Heart right ventricle (tissue), 16 donors: Measurements from ENCODE around the gene PHF1. TPM values are rescaled to one million over a fixed set of nuclear protein-coding genes. Genes with fewer than 3 reads are reported as not detected.

Experiments
- ATAC-seq, 8 donors: fragments of 200-7000 bp; cut with Tn5 transposase; one replicate each; pipeline ENCODE4 v1.9.1; 2020; ENCODE audit warnings: mild to moderate bottlenecking in 8 of 8, moderate library complexity in 8 of 8, moderate number of reproducible peaks in 1 of 8
- DNase-seq, 2 donors: peaks; one replicate each; pipeline ENCODE4 v3.0.0-alpha.2; 2020
- H3K27ac ChIP-seq, 10 donors: fragments of 200-600 bp; sonication (generic) in 2 of 10; one replicate each; pipeline versions ENCODE4 v1.5.0 to v1.8.0; 2020 to 2022; ENCODE audit warnings: mild to moderate bottlenecking in 3 of 10
- H3K27me3 ChIP-seq, 7 donors: fragments of 200-600 bp; one replicate each; pipeline ENCODE4 v1.8.0; 2021 to 2022; ENCODE audit warnings: mild to moderate bottlenecking in 2 of 7
- H3K36me3 ChIP-seq, 9 donors: fragments of 200-600 bp; sonication (generic) in 1 of 9; one replicate each; pipeline versions ENCODE4 v1.5.0 to v1.8.0; 2020 to 2022; ENCODE audit warnings: mild to moderate bottlenecking in 2 of 9
- H3K4me1 ChIP-seq, 9 donors: fragments of 200-600 bp; sonication (generic) in 1 of 9; one replicate each; pipeline versions ENCODE4 v1.5.0 to v1.8.0; 2020 to 2022; ENCODE audit warnings: mild to moderate bottlenecking in 4 of 9
- H3K4me3 ChIP-seq, 10 donors: fragments of 200-600 bp; sonication (generic) in 2 of 10; one replicate each; pipeline versions ENCODE4 v1.5.0 to v1.8.0; 2020 to 2022; ENCODE audit warnings: mild to moderate bottlenecking in 7 of 10, moderate library complexity in 2 of 10
- H3K9me3 ChIP-seq, 11 donors: fragments of 200-600 bp in 10 of 11; sonication (generic) in 2 of 11; one replicate each; pipeline versions ENCODE4 v1.5.0 to v1.8.0; 2013 to 2022; ENCODE audit warnings: mild to moderate bottlenecking in 2 of 11, control low read depth in 1 of 11, moderate library complexity in 1 of 11
- CTCF ChIP-seq, 9 donors: fragments of 200-600 bp; sonication (generic) in 2 of 9; IDR thresholded peaks; one replicate each; pipeline versions ENCODE4 v1.5.0 to v1.8.0; 2021 to 2022; ENCODE audit warnings: antibody characterized with exemption in 9 of 9, mild to moderate bottlenecking in 5 of 9, moderate library complexity in 1 of 9
- WGBS, 2 donors: extraction: QIAGEN DNeasy Blood & Tissue Kit; methylation state at CpG; one replicate each; pipeline ENCODE4 v1.1.7; 2013; ENCODE audit warnings: inconsistent platforms in 1 of 2; 5-methylcytosine and 5-hydroxymethylcytosine counted together
- intact Hi-C, 10 donors: fragments of 100-400 bp; cut with DNase I; formaldehyde crosslinking; loops; one replicate each; pipeline versions ENCODE4 v1.11.1 to v1.14.2; 2022
- polyA plus RNA-seq, 2 donors: library from polyadenylated mRNA; stranded (reverse); fragments of 200-250 nt; gene quantifications; one replicate each; pipeline ENCODE4 v1.2.3, GENCODE V29; 2013
- total RNA-seq, 10 donors: library from RNA; stranded (reverse); fragmentation: NEBNext Ultra II Directional in 3 of 10; extraction: Animal tissue kit (Norgen Biotek cat#: 25700) in 3 of 10; gene quantifications; one replicate each; pipeline versions ENCODE4 v1.2.1 to v1.2.4, GENCODE V29; 2021 to 2023
- donor health status: Arrhythmogenic right ventricular cardiomyopathy.
- donor health status: ischemic (EF 13 %, LVEDD 7.1; RV severe dilation, severe dysfunction).
- donor health status: healthy with polysubstance abuse.
- donor health status: DM: no; HTN: yes; CAD: no.
- donor health status: DM: no; HTN: no; CAD: no.
- donor health status: ischemic (EF 25% LVEDD 6.9; RV normal size, moderate dysfunction).
- donor health status: ischemic (EF 25% LVEDD 5.7; RV mildly dilated, moderate dysfunction).
- donor health status: healthy.
- donor health status: DM: yes; HTN: yes; CAD: no.
- donor health status: Ischemic cardiomyopathy.
- donor health status: ischemic (EF 35%, LVEDD 5.7; RV mildly dilated, moderate dysfunction).
- donor health status: nonischemic (EF 11% LVEDD 7.7; RV severe dilation, severe dysfunction).
- donor health status: DM: yes; HTN: yes; CAD: no.
- donor health status: PGD.
- donor health status: ischemic (EF 29% LVEDD 5.4; RV normal size, mild dysfunction).
- donor health status: nonischemic (EF 23%, LVEDD 6.1; RV moderate dilation, normal function).

Gene PHF1
- total and polyA plus RNA-seq, 12 donors: 36.2 to 125 (median 51.0) TPM

DNA sequence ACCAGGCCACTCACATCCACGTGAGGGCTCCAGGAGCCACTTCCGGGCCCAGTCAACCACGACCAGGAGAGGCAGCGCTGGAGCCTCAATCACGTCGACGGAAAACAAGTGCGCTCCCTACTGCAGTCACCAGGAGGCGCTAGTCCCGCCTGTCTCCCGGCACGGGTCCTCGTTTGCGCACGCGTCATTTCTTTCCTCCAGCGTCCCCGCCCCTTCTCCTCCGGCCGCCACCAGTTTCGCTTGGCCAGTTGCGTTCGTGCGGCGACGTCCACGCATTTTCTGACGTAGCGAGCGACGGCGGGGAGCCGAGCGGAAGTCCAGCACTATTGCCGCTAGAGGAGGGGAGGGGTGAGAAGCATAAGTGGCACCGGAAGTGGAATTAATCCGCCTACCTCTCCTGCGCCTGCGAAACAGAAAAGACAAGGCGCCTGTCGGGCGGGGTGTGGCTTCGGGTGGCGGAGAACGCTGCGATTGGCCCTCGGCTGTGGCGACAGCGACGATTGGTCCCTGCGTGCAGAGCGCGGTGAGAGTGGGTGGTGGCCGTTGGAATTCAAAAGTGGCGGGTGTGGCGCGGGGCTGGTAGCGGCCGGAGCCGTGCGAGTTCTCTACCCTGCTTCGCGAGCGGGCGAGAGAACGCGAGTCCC, 19.4 kb upstream of the PHF1 start, which contains the start of gene KIFC1:
TSS of gene KIFC1 (plus strand) at position 546 of the 644 bp plus-strand sequence. CDS start 163 bp downstream, outside the sequence.
- peak within 1 kb of the TSS; percentile 26 to 93 (median 86) for H3K27ac ChIP-seq
- DNase-seq (peak; percentile 99), ATAC-seq (peak; percentile 98 to 99 (median 98))
- H3K9me3 ChIP-seq: no peaks in the 10 kb centered on the region
- 0% methylated on average over 67 of the region's 67 CpGs for WGBS, 2 donors
- no peaks in the 10 kb centered on the region for H3K36me3 ChIP-seq
- intact Hi-C loops: loop anchor here in 5 of 10 donors (1.0 to 10.0 kb wide), 8 partner anchors 19 to 183 kb away; partner anchors contain the start of genes PHF1 (in 1 of the 5) and ZBTB9 (in 1 of the 5)
- no peaks in the 10 kb centered on the region for H3K27me3 ChIP-seq
- H3K4me1 ChIP-seq: peaks cover 6 to 41% (median 9%) of the 10 kb centered on the region in 9 donors
- H3K4me3 ChIP-seq: peak within 1 kb of the TSS in 9 of 10 donors; percentile 42 to 76 (median 59)
- peak; percentile 91 to 100 (median 99) for TF ChIP-seq CTCF (IDR thresholded peaks at IDR 0.05)

DNA sequence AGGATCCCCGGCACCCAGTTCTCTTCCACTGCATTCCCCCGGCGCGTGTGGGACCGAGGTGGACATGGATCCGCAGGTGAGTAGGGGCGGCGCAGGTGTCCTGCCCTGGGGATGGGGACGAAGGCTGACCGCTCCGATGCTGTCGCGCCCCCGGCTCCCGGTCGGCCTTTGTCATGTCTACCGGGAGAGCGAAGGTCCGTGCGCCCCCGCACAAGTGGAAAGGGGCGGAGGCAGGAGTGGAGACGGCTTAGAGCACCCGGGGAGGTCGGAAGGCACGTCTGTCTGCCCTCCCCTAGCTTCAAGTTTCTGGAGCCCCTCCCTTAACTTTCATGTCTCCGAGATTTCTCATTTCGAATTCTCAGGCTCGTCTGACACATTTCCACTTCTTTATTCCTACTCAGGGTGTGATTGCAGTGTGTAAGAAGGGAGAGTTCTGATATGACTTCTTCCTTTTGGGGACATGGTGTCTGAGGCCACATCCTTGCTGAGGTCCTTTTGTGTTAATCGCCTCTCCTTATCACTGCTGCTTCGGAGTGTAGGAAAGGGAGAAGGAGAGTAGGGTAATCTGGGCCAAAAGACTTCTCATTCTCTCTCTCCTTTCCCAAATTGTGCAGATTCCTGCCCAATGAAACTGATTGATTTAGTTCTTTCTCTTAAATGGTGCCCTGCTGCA, 18.8 kb upstream of the PHF1 start:
- no peak for DNase-seq
- WGBS, 2 donors: 0% methylated on average over 31 of the region's 31 CpGs
- intact Hi-C loops: loop anchor here in 5 of 10 donors (1.0 to 10.0 kb wide), 8 partner anchors 18 to 183 kb away; partner anchors contain the start of genes PHF1 (in 1 of the 5) and ZBTB9 (in 1 of the 5)
- Histone ChIP-seq H3K4me3 (peak overlapping the region in 9 of 10 donors; percentile 42 to 76 (median 59)), H3K4me1 (peaks cover 6 to 41% (median 9%) of the 10 kb centered on the region in 9 donors), H3K27me3 (no peaks in the 10 kb centered on the region), H3K27ac (peak overlapping the region in 7 of 10 donors; percentile 11 to 93 (median 86)), H3K36me3 (no peaks in the 10 kb centered on the region), H3K9me3 (no peaks in the 10 kb centered on the region)
- ATAC-seq: peak in 1 of 8 donors; percentile 0
- TF ChIP-seq CTCF (IDR thresholded peaks at IDR 0.05): no peak

DNA sequence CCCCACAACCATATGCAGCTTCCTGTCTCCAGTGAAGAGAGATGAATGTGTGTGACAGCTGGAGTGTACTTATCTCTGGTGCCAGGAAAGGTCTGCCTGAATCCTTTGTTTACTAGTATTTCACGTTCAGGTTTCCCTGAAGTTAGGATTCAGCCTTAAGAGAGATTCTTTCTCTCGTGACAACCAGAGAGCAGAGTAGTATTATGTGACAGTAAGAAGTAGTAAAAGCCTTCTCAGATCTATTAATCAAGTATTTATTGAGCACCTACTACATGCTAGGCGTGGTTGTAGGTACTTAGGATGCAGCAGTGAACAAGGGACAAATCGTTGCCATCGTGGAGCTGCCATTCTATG, 18.2 kb upstream of the PHF1 start:
- H3K27me3 ChIP-seq: no peaks in the 10 kb centered on the region
- H3K36me3 ChIP-seq: no peaks in the 10 kb centered on the region
- DNase-seq: no peak
- H3K4me3 ChIP-seq: peak overlapping the region in 3 of 10 donors; percentile 42 to 76 (median 71)
- no peak for ATAC-seq
- H3K4me1 ChIP-seq: peaks cover 6 to 41% (median 9%) of the 10 kb centered on the region in 9 donors
- H3K9me3 ChIP-seq: no peaks in the 10 kb centered on the region
- peak overlapping the region in 1 of 10 donors; percentile 93 for H3K27ac ChIP-seq
- TF ChIP-seq CTCF (IDR thresholded peaks at IDR 0.05): no peak
- intact Hi-C loops: loop anchor here in 2 of 10 donors (5.0 to 10.0 kb wide), 2 partner anchors 35 to 182 kb away; no protein-coding TSS in a partner anchor
- WGBS, 2 donors: 45% methylated on average over 5 of the region's 5 CpGs

DNA sequence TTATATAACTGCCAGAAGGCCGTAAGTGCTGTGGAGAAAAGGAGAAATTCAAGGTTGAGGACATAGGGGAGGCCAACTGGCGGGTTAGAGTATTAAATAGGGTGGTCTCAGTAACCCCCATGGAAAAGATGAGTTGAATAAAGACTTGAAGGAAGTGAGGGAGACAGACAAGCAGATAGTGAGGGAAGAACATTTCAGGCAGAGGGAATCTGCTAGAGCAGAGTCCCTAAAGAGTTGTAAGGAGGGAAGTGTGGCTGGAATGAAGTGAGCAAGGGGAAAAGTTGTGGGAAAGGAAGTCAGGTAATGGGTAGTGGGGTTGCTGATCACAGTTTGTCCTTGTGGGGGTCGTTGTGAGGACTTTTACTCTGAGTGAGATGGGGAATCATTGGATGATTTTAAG, 17.8 kb upstream of the PHF1 start:
- peaks cover 0 to under 1% (median 0%) of the 10 kb centered on the region in 9 donors for H3K36me3 ChIP-seq
- peak overlapping the region in 1 of 10 donors; percentile 71 for H3K4me3 ChIP-seq
- DNase-seq (no peak), ATAC-seq (no peak)
- no peaks in the 10 kb centered on the region for H3K27me3 ChIP-seq
- peak overlapping the region in 1 of 10 donors; percentile 93 for H3K27ac ChIP-seq
- no peak for TF ChIP-seq CTCF (IDR thresholded peaks at IDR 0.05)
- intact Hi-C loops: loop anchor here in 2 of 10 donors (5.0 to 10.0 kb wide), 2 partner anchors 34 to 182 kb away; no protein-coding TSS in a partner anchor
- WGBS, 2 donors: 55 to 62% methylated on average over 3 of the region's 3 CpGs
- H3K9me3 ChIP-seq: no peaks in the 10 kb centered on the region
- H3K4me1 ChIP-seq: peaks cover 6 to 41% (median 9%) of the 10 kb centered on the region in 9 donors
